Stimulated activated effector memory CD8-positive, alpha-beta T cell treated with anti-CD3 and anti-CD28 coated beads, Interleukin-12 subunit alpha, Interleukin-12 subunit beta, amount 100 ng/mL, for 72 hours (primary cell): ENCODE results near the gene SYT7.
"Not testable (repeated sequence)": the region's sequence is repeated elsewhere in the genome, so short reads cannot be mapped to it uniquely, and the experiment has no call there.

Source experiments
- ATAC-seq: fragments of 150-1000 bp; cut with Tn5 transposase; 2 replicates; pipeline ENCODE4 v1.10.0; 2021
- DNase-seq, 2 donors: peaks; one replicate each; pipeline ENCODE4 v3.0.0; 2021 to 2022; ENCODE audit warnings: low spot score in 2 of 2
- H3K27ac Mint-ChIP-seq: one replicate; pipeline ENCODE4 v1.8.0; 2022; ENCODE audit warnings: mild to moderate bottlenecking, mixed read lengths
- H3K36me3 Mint-ChIP-seq: one replicate; pipeline ENCODE4 v1.8.0; 2022; ENCODE audit warnings: mild to moderate bottlenecking, mixed read lengths
- H3K4me1 Mint-ChIP-seq: one replicate; pipeline ENCODE4 v1.8.0; 2022; ENCODE audit warnings: mixed read lengths
- H3K4me3 Mint-ChIP-seq: one replicate; pipeline ENCODE4 v1.8.0; 2022; ENCODE audit warnings: mild to moderate bottlenecking, mixed read lengths
- H3K9me3 Mint-ChIP-seq: one replicate; pipeline ENCODE4 v1.8.0; 2022; ENCODE audit warnings: mixed read lengths

Gene SYT7

GRCh38 chr11:61467602-61468001 lies 113.3 kb downstream of the SYT7 start:
- not testable (repeated sequence) for H3K27ac Mint-ChIP-seq, H3K4me1 Mint-ChIP-seq, H3K4me3 Mint-ChIP-seq, ATAC-seq, DNase-seq, H3K9me3 Mint-ChIP-seq
- peaks cover 52% of the 10 kb centered on the region for H3K36me3 Mint-ChIP-seq
